Keratinocyte (primary cell): ENCODE data around the gene NXN.

Source experiments
- EZH2 ChIP-seq: IDR thresholded peaks from one replicate; pipeline ENCODE4 v1.6.1; 2012; ENCODE audit warnings: inconsistent platforms, mild to moderate bottlenecking, low read length, moderate library complexity
- TF ChIP-seq, protein P1 (sequence below), 3 experiments: IDR thresholded peaks in 1 of 3; conservative IDR thresholded peaks in 1 of 3; optimal IDR thresholded peaks in 1 of 3; 2 replicates in 2 of 3; 3 replicates in 1 of 3; pipeline versions ENCODE3 to v1.5.1; 2011; ENCODE audit warnings: low read length in 3 of 3, mild to moderate bottlenecking in 3 of 3, moderate library complexity in 2 of 3, control low read depth in 1 of 3, inconsistent platforms in 1 of 3; ENCODE audit not compliant: insufficient read depth in 2 of 3; ENCODE audit errors: extremely low read depth in 1 of 3

DNA sequence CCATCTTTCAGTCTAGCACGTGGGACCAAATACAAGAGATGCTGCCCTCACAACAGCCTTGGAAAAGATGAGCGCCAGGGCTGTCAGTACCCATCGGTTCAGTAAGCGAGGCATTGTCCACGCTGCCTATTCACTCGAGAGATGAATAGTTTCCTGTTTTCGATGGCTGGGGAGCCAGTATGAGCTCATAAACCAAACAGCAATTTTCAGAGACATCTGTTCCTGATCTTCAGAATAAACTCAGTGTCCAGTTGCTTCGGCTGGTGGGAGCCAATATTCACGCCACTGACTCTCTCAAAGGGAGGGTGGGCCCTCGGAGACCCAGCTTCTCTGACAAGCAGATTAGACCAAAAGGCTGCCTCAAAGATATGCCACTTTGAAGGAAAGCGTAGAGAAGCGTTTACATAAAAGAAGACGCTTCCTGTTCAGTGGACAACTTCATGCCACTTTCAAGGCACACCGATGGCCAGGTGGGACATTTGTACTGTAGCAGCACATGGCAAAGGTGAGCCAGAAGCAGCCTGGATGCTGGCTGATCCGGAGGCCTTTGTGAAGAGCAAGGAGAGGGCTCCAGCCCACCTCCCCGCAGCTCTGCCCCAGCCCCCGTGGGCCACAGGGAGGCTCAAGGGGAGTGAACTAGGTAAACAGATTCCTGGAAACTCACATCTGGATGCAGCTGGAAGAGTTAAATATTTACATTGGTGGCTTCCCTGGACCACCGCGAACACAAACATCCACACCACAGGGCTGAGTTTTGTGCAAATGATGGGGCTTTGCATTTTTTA, 23.4 kb upstream of the NXN start:
- TF ChIP-seq, protein P1, sequence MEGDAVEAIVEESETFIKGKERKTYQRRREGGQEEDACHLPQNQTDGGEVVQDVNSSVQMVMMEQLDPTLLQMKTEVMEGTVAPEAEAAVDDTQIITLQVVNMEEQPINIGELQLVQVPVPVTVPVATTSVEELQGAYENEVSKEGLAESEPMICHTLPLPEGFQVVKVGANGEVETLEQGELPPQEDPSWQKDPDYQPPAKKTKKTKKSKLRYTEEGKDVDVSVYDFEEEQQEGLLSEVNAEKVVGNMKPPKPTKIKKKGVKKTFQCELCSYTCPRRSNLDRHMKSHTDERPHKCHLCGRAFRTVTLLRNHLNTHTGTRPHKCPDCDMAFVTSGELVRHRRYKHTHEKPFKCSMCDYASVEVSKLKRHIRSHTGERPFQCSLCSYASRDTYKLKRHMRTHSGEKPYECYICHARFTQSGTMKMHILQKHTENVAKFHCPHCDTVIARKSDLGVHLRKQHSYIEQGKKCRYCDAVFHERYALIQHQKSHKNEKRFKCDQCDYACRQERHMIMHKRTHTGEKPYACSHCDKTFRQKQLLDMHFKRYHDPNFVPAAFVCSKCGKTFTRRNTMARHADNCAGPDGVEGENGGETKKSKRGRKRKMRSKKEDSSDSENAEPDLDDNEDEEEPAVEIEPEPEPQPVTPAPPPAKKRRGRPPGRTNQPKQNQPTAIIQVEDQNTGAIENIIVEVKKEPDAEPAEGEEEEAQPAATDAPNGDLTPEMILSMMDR (optimal IDR thresholded peaks at IDR 0.05 in 1 of 3, IDR thresholded peaks at IDR 0.05 in 1 of 3, conservative IDR thresholded peaks at IDR 0.05 in 1 of 3; ENCODE audit: extremely low read depth in 1 of 3, insufficient read depth in 2 of 3, low read length in 3 of 3), result no peak
- no peak for TF ChIP-seq EZH2
